Muscle layer of colon (tissue), 2 donors: ENCODE data around the gene C11orf91.

Experiments used
- H3K27ac ChIP-seq: one replicate; pipeline ENCODE4 v1.7.0; 2013; ENCODE audit warnings: low read depth, mild to moderate bottlenecking, low read length, moderate library complexity
- H3K27me3 ChIP-seq, 2 donors: one replicate each; pipeline ENCODE4 v1.7.0; 2013; ENCODE audit warnings: low read length in 2 of 2, mild to moderate bottlenecking in 2 of 2; ENCODE audit not compliant: insufficient read depth in 2 of 2, control insufficient read depth in 1 of 2
- H3K36me3 ChIP-seq: one replicate; pipeline ENCODE4 v1.7.0; 2013; ENCODE audit warnings: mild to moderate bottlenecking, low read length; ENCODE audit not compliant: insufficient read depth
- H3K4me1 ChIP-seq: one replicate; pipeline ENCODE4 v1.7.0; 2013; ENCODE audit warnings: mild to moderate bottlenecking, low read length; ENCODE audit not compliant: insufficient read depth
- H3K4me3 ChIP-seq, 2 donors: one replicate each; pipeline ENCODE4 v1.7.0; 2013; ENCODE audit warnings: low read length in 2 of 2, low read depth in 1 of 2, mild to moderate bottlenecking in 1 of 2, moderate library complexity in 1 of 2
- H3K9ac ChIP-seq: one replicate; pipeline ENCODE4 v1.7.0; 2013; ENCODE audit warnings: low read length
- H3K9me3 ChIP-seq: one replicate; pipeline ENCODE4 v1.7.0; 2013; ENCODE audit warnings: mild to moderate bottlenecking, low read length
- donor health status: abdominal sarcoma.
- donor health status: Adenocarcinoma of cecum.

C11orf91 gene

GRCh38 chr11:33652431-33652830, 48.2 kb downstream of the C11orf91 start:
- no peak overlapping the region for H3K9ac ChIP-seq
- H3K27ac ChIP-seq = no peak overlapping the region
- no peaks in the 10 kb centered on the region for H3K27me3 ChIP-seq
- peaks cover 10% of the 10 kb centered on the region for H3K4me1 ChIP-seq
- H3K36me3 ChIP-seq = no peaks in the 10 kb centered on the region
- H3K9me3 ChIP-seq = no peaks in the 10 kb centered on the region
- no peak overlapping the region for H3K4me3 ChIP-seq

GRCh38 chr11:33651990-33652389, 48.6 kb downstream of the C11orf91 start:
- H3K4me1 ChIP-seq = peaks cover 10% of the 10 kb centered on the region
- H3K36me3 ChIP-seq = no peaks in the 10 kb centered on the region
- no peak overlapping the region for H3K4me3 ChIP-seq
- no peak overlapping the region for H3K9ac ChIP-seq
- H3K27me3 ChIP-seq = no peaks in the 10 kb centered on the region
- no peaks in the 10 kb centered on the region for H3K9me3 ChIP-seq
- H3K27ac ChIP-seq = no peak overlapping the region

- H3K9ac ChIP-seq = no peak overlapping the region
- H3K36me3 ChIP-seq = no peaks in the 10 kb centered on the region
- H3K27me3 ChIP-seq = no peaks in the 10 kb centered on the region
- H3K9me3 ChIP-seq = no peaks in the 10 kb centered on the region
- no peak overlapping the region for H3K27ac ChIP-seq
- no peak overlapping the region for H3K4me3 ChIP-seq
- H3K4me1 ChIP-seq = peaks cover 10% of the 10 kb centered on the region
Measured at GRCh38 chr11:33651555-33651954, 49.1 kb downstream of the C11orf91 start.

- H3K4me3 ChIP-seq = no peak overlapping the region
- H3K9ac ChIP-seq = no peak overlapping the region
- no peaks in the 10 kb centered on the region for H3K27me3 ChIP-seq
- H3K4me1 ChIP-seq = peaks cover 10% of the 10 kb centered on the region
- H3K27ac ChIP-seq = no peak overlapping the region
- H3K36me3 ChIP-seq = no peaks in the 10 kb centered on the region
- H3K9me3 ChIP-seq = no peaks in the 10 kb centered on the region
Measured at GRCh38 chr11:33649944-33650343, 50.7 kb downstream of the C11orf91 start.
